ENCODE measurements around the gene CD8B.
A peak's percentile ranks its signal among the peaks of the same experiment; 100 is the strongest.
"Not testable (repeated sequence)": the region's sequence is repeated elsewhere in the genome, so short reads cannot be mapped to it uniquely, and the experiment has no call there.

CD8B gene
- long read RNA-seq, donor 1: 0 reads
- long read RNA-seq, donor 2: 0 reads
- long read RNA-seq, donor 3: 0 reads
- long read RNA-seq, donor 4, partial matches to known transcripts: 0 of 1 reads
- long read RNA-seq, donor 4, other reads (novel, unspliced or antisense): 0 of 1 reads
- long read RNA-seq, donor 5: 0 reads
- long read RNA-seq, donor 6: 0 reads
- long read RNA-seq, donor 7, partial matches to known transcripts: 0 of 2 reads
- long read RNA-seq, donor 7, other reads (novel, unspliced or antisense): 0 of 2 reads
- long read RNA-seq, donor 8, partial matches to known transcripts: 0 of 1 reads
- long read RNA-seq, donor 8, other reads (novel, unspliced or antisense): 0 of 1 reads

DNA sequence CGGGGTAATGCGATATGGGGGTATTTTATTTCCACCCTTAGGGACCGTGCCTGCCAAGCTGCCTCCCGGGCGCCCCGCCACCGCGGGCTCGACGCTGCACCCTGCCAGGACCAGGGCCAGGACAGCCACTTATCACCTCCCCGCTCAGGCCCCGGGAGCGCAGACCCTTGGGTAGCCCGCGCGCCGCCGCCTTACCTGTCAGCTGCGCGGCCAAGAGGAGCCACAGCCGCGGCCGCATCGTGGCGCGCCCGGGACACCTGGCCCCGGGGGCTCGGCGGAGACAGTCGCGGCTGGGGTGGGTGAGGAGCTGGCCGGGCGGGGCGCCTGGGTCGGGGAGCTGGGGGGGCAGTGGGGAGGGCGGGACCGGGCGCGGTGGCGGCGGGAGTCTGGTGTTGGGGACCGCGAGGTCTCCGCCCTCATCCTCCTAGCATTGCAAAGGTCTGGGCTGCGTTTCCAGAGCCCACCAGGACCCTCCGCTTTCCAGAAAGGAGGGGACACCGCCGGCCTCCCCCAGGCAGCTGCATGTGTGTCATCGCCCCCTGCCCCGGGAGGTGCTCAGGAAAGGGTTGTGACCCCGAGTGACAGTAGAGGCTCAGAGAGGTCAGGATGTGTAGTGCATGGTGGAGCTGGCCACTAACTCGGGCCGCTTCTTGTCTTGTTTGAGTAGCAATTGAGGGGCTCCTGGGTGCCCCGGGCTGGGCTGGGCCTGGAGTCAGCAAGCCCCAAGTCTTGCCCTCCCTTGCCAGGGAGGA is at the start of gene CD8B:
Gene CD8B, minus strand, starts transcription at position 259 of the 752 bp plus-strand sequence. Its CDS starts 21 bp downstream, at position 238.
- peak; percentile 41 for DNase-seq

GRCh38 chr2:86905868-86906267 is 44.2 kb upstream of the CD8B start:
- not testable (repeated sequence) for DNase-seq

- not testable (repeated sequence) for DNase-seq
These were observed 39.0 kb upstream of the CD8B start for GRCh38 chr2:86900687-86901086.

DNA sequence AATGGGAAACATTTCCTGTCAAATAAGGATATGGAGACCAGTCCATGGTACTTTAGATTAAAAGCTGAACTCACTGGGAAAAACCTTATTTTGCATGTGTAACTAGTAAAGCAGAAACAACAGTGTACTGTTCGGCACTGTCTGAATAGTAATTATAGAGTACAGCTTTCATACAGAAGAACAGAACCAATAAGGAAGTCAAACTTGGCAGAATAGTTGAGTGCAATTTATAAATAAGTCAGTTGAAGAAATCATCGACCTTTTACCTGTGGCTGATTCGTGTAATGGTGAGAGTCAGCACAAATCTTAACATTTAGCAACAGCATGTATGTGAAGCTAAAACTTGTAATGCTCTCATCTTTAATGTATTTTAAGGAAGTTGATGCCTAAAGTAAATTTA is 24.3 kb upstream of the CD8B start:
- not testable (repeated sequence) for DNase-seq

DNA sequence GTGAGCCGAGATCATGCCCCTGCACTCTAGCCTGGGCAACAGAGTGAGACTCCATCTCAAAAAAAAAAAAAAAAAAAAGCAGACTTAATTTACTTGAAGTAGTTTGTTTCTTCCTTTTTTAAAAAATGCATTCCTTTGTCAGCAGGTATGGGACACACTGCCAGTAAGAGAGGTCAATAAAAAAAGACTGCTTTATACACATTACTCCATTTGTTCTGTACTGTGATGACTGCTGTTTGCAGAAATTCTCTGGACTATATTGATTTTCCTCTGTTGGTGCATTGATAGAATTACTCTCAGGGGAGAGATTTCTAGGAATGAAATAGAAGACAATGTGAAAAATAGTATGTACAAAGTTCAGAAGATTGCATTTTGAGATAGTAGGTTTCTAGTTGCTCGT is 21.2 kb upstream of the CD8B start:
- not testable (repeated sequence) for DNase-seq

DNA sequence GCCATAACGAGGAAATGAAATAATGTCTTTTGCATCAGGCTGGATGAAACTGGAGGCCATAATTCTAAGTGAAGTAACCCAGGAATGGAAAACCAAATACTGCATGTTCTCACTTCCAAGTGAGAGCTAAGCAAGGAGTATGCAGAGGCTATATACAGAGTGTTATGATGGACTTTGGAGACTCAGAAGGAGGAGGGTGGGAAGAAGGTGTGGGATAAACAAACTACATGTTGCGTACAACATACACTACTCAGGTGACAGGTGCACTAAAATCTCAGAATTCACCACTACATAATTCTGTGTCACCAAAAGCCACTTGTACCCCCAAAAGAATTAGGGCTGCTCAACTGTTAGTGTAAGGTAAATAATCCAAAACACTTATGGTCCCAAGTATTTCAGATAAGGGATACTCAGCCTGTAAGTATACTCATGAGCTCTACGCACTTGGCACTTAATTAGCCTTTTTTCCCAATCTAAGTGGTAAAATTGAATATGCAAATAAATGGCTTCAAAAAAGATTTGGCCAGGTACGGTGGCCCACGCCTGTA is 20.5 kb upstream of the CD8B start:
- not testable (repeated sequence) for DNase-seq

DNA sequence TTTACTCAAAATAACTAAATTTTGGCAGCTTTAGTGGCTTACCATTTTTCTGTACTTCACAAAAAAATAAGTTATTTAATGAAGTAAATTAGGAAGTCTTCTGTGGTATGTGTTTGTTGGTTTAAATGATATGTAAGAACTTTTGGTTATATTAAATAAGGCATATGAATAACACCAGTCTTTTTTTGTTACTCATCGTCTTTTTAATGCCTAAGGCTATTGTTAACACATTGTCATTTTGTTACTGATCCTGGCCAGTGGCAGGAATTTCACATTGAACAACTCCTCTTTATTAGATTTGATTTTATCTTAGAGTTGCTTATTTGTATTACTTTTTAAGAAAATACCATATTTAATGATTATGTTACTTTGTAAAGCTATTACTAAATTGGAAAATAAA is 17.3 kb upstream of the CD8B start:
- not testable (repeated sequence) for DNase-seq

DNA sequence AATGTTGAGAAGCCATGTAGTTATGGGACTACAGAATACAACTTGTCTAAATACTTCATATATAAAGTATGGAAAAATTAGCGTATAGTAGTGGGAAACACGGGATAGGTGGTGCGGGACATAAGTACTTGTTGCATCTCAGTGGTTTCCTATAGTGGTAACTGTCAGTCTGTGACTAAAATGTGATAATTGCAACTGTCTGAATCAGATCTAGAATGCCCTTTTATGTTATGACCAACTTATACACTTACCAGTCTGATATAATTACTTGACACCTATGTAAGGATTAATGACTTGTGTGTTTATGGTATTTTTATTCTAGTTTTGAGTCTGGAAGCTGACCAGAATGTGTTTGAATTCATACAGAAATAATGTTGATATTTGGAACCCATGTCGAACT is 9.3 kb upstream of the CD8B start:
- DNase-seq: not testable (repeated sequence)

- DNase-seq: not testable (repeated sequence)
These were observed 7.3 kb upstream of the CD8B start for GRCh38 chr2:86868895-86869468.

- not testable (repeated sequence) for DNase-seq
These were observed 656 bp upstream of the CD8B start for GRCh38 chr2:86862380-86862703.

DNA sequence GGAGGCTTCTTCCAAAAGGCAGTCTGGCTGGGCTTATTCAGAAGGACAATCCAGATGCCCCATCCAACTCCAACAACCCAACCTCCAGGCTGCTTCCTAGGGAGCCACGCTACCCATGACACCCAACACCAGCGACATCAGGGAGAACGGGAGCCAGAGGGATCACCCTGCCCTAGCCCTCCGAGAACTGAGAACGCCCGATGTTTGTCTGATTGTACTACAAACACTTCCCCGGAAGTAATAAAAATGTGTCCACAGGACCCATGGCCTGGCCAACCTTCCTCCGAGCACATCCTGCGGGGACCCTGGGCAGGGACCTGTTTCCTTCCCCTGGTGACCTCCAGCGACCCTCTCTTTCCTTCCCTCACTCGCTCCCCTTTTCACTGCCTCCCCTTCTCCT is 511 bp downstream of the CD8B start:
- peak; percentile 18 for DNase-seq

GRCh38 chr2:86860573-86860972 is 1.1 kb downstream of the CD8B start:
- DNase-seq: not testable (repeated sequence)

- DNase-seq: not testable (repeated sequence)
These were observed 4.0 kb downstream of the CD8B start for GRCh38 chr2:86857688-86858087.

GRCh38 chr2:86856498-86856897 is 5.2 kb downstream of the CD8B start:
- not testable (repeated sequence) for DNase-seq

- not testable (repeated sequence) for DNase-seq
These were observed 5.7 kb downstream of the CD8B start for GRCh38 chr2:86855981-86856380.

DNA sequence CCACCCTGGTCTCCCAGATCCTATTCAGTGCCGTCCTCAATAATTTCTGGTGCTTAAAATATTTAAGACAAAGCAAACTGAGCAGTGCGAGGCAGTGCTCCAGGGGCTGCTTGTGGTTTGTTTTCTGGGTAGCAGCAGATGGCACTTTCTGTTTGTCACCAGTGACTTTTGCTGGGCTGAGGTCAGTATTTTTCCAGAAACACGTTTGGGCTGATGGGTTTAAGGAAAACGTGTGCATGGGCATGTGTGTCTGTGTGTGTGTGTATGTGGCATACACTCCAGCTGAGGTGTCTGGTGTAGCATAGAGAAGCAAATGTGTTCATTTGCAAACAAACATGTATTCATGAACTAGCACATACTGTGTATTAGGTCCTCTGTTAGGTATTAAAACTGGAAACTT is 10.1 kb downstream of the CD8B start:
- DNase-seq: not testable (repeated sequence)

- DNase-seq: not testable (repeated sequence)
These were observed 19.0 kb downstream of the CD8B start for GRCh38 chr2:86842607-86843234.

- DNase-seq: not testable (repeated sequence)
These were observed 20.4 kb downstream of the CD8B start for GRCh38 chr2:86841330-86841729.

GRCh38 chr2:86839871-86840548 is 21.7 kb downstream of the CD8B start:
- DNase-seq: not testable (repeated sequence)

- not testable (repeated sequence) for DNase-seq
These were observed 22.2 kb downstream of the CD8B start for GRCh38 chr2:86839455-86839854.

GRCh38 chr2:86837714-86838113 is 24.0 kb downstream of the CD8B start:
- DNase-seq: not testable (repeated sequence)

Data from right kidney (tissue), 9 donors.